Neural progenitor cell (in vitro differentiated cells): ENCODE results near the gene MTHFD2L.

ENCODE experiments used
- CTCF ChIP-seq: fragments of 200-600 bp; sonication (generic); IDR thresholded peaks from 2 replicates; pipeline ENCODE4 v1.5.1; 2017; ENCODE audit warnings: antibody characterized with exemption, mild to moderate bottlenecking
- EZH2 ChIP-seq: fragments of 200-600 bp; sonication (generic); IDR thresholded peaks from 2 replicates; pipeline ENCODE4 v1.6.1; 2017; ENCODE audit warnings: antibody characterized with exemption, mild to moderate bottlenecking, moderate library complexity
- EZH2phosphoT487 ChIP-seq: fragments of 200-600 bp; sonication (generic); IDR thresholded peaks from 2 replicates; pipeline ENCODE4 v1.6.1; 2017; ENCODE audit warnings: antibody characterized with exemption

GRCh38 chr4:74228691-74229640, 71.0 kb downstream of the MTHFD2L start:
- TF ChIP-seq CTCF (peak; percentile 94), EZH2 (no peak), EZH2phosphoT487 (no peak)
